SU-DHL-6 (cell line): Measurements from ENCODE around the gene MTFR1L.

Experiments
- H2AFZ ChIP-seq: fragments of 200-600 bp; sonication (generic); 2 replicates; pipeline ENCODE4 v1.6.1; 2014; ENCODE audit warnings: low read depth, mild to moderate bottlenecking, moderate library complexity, mixed read lengths, antibody characterized with exemption, low read length; ENCODE audit not compliant: severe bottlenecking
- H3F3A ChIP-seq: fragments of 200-600 bp; shearing (Covaris generic); 2 replicates; pipeline ENCODE4 v1.6.0; 2016; ENCODE audit warnings: antibody characterized with exemption, mild to moderate bottlenecking; ENCODE audit not compliant: insufficient read depth
- H3K27ac ChIP-seq: fragments of 200-600 bp; sonication (generic); 2 replicates; pipeline ENCODE4 v1.5.1; 2016; ENCODE audit warnings: low read depth, mild to moderate bottlenecking, low read length, moderate library complexity, mixed read lengths
- H3K27me3 ChIP-seq: fragments of 200-600 bp; sonication (generic), shearing (Covaris generic); 2 replicates; pipeline ENCODE4 v1.6.0; 2014; ENCODE audit warnings: mild to moderate bottlenecking, low read length
- H3K36me3 ChIP-seq: fragments of 200-600 bp; sonication (generic); 2 replicates; pipeline ENCODE4 v1.6.1; 2014; ENCODE audit warnings: mild to moderate bottlenecking, low read length, mixed read lengths
- H3K4me2 ChIP-seq: fragments of 300-600, 200-600 bp; shearing (Covaris generic), sonication (generic); 2 replicates; pipeline ENCODE4 v1.6.0; 2014; ENCODE audit warnings: low read length, low read depth, mild to moderate bottlenecking; ENCODE audit not compliant: poor library complexity, severe bottlenecking
- H3K4me3 ChIP-seq: fragments of 200-600 bp; sonication (generic); 2 replicates; pipeline ENCODE4 v1.5.1; 2014; ENCODE audit warnings: antibody characterized with exemption, low read length, mild to moderate bottlenecking, mixed read lengths; ENCODE audit not compliant: insufficient read depth, poor library complexity, severe bottlenecking
- H3K79me2 ChIP-seq: fragments of 200-600 bp; sonication (generic); 2 replicates; pipeline ENCODE4 v1.6.1; 2014; ENCODE audit warnings: mild to moderate bottlenecking, low read length, moderate library complexity; ENCODE audit not compliant: insufficient read depth
- H3K9ac ChIP-seq: fragments of 200-600 bp; sonication (generic); 2 replicates; pipeline ENCODE4 v1.7.0; 2014; ENCODE audit warnings: mild to moderate bottlenecking, low read length
- H3K9me2 ChIP-seq: fragments of 200-600 bp; sonication (generic); replicated peaks from 2 replicates; pipeline ENCODE4 v1.6.1; 2014; ENCODE audit warnings: low read length; ENCODE audit not compliant: insufficient read depth
- H3K9me3 ChIP-seq: fragments of 200-600 bp; sonication (generic); 2 replicates; pipeline ENCODE4 v1.6.1; 2014; ENCODE audit warnings: low read length, mixed read lengths; ENCODE audit not compliant: insufficient read depth
- H4K20me1 ChIP-seq: fragments of 200-600 bp; sonication (generic); 2 replicates; pipeline ENCODE4 v1.6.1; 2014; ENCODE audit warnings: low read depth, mild to moderate bottlenecking, antibody characterized with exemption, low read length, moderate library complexity, mixed read lengths
- CTCF ChIP-seq: fragments of 200-600 bp; sonication (generic); IDR thresholded peaks from one replicate; pipeline ENCODE4 v1.5.1; 2017; ENCODE audit warnings: antibody characterized with exemption, mild to moderate bottlenecking, low read length, moderate library complexity; ENCODE audit not compliant: insufficient read depth, poor library complexity, severe bottlenecking
- EZH2phosphoT487 ChIP-seq: fragments of 200-600 bp; sonication (generic), shearing (Covaris generic); conservative IDR thresholded peaks from 2 replicates; pipeline ENCODE4 v1.6.1; 2018; ENCODE audit warnings: mild to moderate bottlenecking, antibody characterized with exemption, low read length, moderate library complexity, mixed read lengths

The MTFR1L gene

GRCh38 chr1:25808481-25809244 is 11.1 kb upstream of the MTFR1L start:
- Histone ChIP-seq H3K27me3 (no peaks in the 10 kb centered on the region), H3K9ac (no peak overlapping the region), H3K4me2 (no peak overlapping the region), H3K9me2 (no peaks in the 10 kb centered on the region), H2AFZ (no peak overlapping the region), H3F3A (no peaks in the 10 kb centered on the region), H3K27ac (no peak overlapping the region), H3K79me2 (no peaks in the 10 kb centered on the region), H3K4me3 (no peak overlapping the region), H3K9me3 (no peaks in the 10 kb centered on the region), H3K36me3 (no peaks in the 10 kb centered on the region), H4K20me1 (no peaks in the 10 kb centered on the region)
- TF ChIP-seq EZH2phosphoT487, result no peak
- no peak for TF ChIP-seq CTCF

- H3K9me3 ChIP-seq, result no peaks in the 10 kb centered on the region
- no peak overlapping the region for H2AFZ ChIP-seq
- H3K4me2 ChIP-seq, result no peak overlapping the region
- H3K27ac ChIP-seq, result no peak overlapping the region
- H3K27me3 ChIP-seq, result no peaks in the 10 kb centered on the region
- no peaks in the 10 kb centered on the region for H3K9me2 ChIP-seq
- H3K9ac ChIP-seq, result no peak overlapping the region
- no peaks in the 10 kb centered on the region for H3F3A ChIP-seq
- no peaks in the 10 kb centered on the region for H3K79me2 ChIP-seq
- TF ChIP-seq EZH2phosphoT487 (no peak), CTCF (no peak)
- no peak overlapping the region for H3K4me3 ChIP-seq
- H3K36me3 ChIP-seq, result no peaks in the 10 kb centered on the region
- no peaks in the 10 kb centered on the region for H4K20me1 ChIP-seq
Observed at GRCh38 chr1:25809283-25809926, 10.3 kb upstream of the MTFR1L start.

DNA sequence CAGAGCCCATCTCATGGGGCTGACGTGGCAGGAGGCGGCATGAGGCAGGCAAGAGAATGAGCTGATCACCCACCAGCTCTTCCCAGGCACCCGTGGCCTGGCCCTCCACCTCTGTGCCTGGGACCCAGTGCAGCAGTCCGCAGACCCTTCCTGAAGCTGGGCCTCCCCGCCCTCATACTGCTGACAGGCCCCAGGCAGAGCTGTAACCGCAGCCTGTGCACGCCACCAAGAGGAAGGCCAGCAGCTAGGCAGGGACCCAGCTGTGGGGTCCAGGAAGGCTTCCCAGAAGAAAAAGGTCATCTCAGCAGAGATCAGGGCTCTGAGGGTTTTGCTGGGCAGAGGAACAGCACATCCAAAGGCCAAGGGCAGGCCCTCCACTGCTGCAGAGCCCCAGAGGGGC is 9.8 kb upstream of the MTFR1L start:
- H3K27ac ChIP-seq, result no peak overlapping the region
- H3K4me2 ChIP-seq, result no peak overlapping the region
- no peaks in the 10 kb centered on the region for H4K20me1 ChIP-seq
- no peaks in the 10 kb centered on the region for H3K79me2 ChIP-seq
- no peak overlapping the region for H3K9ac ChIP-seq
- H3K9me3 ChIP-seq, result no peaks in the 10 kb centered on the region
- no peaks in the 10 kb centered on the region for H3F3A ChIP-seq
- no peak overlapping the region for H2AFZ ChIP-seq
- H3K27me3 ChIP-seq, result no peaks in the 10 kb centered on the region
- no peak for TF ChIP-seq EZH2phosphoT487
- no peak for TF ChIP-seq CTCF
- H3K4me3 ChIP-seq, result no peak overlapping the region
- no peaks in the 10 kb centered on the region for H3K36me3 ChIP-seq
- no peaks in the 10 kb centered on the region for H3K9me2 ChIP-seq
